HG02588 (cell line): ENCODE measurements around the gene ATXN2L.
"Not testable (repeated sequence)": the region's sequence is repeated elsewhere in the genome, so short reads cannot be mapped to it uniquely, and the experiment has no call there.

Experiments
- ATAC-seq: cut with Tn5 transposase; IDR thresholded peaks from one replicate; pipeline ENCODE4 v1.9.1; 2021; ENCODE audit warnings: mild to moderate bottlenecking, moderate library complexity; ENCODE audit not compliant: unreplicated experiment

ATXN2L gene

DNA sequence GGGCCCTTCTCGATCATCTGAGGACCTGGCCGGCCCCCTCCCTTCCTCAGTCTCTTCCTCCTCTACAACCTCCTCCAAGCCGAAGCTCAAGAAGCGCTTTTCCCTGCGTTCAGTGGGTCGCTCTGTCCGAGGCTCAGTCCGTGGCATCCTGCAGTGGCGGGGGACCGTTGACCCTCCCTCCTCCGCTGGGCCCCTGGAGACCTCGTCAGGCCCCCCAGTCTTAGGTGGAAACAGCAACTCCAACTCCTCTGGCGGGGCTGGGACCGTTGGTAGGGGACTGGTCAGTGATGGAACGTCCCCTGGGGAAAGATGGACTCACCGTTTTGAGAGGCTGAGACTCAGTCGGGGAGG, 43.6 kb downstream of the ATXN2L start:
- no peak for ATAC-seq

DNA sequence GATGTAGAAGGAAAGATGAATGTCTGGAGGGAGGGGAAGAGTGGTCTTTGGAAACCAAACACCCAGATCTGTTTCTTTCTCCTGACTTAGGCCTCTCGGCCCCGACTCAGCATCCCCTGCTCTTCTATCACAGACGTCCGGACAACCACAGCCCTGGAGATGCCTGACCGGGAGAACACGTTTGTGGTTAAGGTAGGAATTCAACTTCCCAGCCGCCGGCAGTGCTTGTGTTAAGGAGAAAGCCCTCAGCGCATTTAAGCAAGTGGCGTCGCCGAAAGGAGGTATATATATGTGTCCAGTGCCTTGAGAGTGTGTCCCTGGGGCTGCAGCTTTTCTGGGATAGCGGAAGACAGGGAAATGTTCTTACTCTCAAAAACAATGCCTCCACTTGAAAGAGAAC, 44.4 kb downstream of the ATXN2L start:
- ATAC-seq: no peak

DNA sequence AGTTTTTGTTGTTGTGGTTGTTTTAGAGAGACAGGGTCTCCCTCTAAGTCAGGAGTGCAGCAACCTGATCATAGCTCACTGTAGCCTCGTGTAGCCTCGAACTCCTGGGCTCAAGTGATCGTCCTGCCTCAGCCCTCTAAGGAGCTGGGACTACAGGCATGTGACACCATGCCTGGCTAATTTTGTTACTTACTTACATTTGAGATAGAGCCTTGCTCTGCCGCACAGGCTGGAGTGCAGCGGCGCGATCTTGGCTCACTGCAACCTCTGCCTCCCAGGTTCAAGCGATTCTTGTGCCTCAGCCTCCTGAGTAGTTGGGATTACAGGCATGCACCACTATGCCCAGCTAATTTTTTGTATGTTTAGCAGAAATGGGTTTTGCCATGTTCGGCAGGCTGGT, 44.8 kb downstream of the ATXN2L start:
- not testable (repeated sequence) for ATAC-seq

DNA sequence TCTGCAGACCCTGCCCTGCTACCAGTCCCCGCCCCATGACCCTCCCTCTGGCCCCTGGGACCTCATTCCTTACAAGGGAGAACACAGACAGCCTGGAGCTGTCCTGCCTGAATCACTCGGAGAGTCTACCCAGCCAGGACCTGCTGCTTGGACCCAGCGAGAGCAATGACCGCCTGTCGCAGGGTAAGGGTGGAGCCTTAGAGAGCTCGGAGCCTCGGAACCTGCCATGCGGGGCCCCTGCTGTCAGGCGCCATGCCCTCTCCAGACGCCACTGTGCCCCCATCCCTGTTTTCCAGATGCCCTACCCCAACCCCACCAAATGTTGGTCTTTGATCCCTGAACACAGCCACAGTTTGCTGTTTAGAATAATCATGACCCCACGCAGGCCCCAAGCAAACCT, 46.4 kb downstream of the ATXN2L start:
- no peak for ATAC-seq

DNA sequence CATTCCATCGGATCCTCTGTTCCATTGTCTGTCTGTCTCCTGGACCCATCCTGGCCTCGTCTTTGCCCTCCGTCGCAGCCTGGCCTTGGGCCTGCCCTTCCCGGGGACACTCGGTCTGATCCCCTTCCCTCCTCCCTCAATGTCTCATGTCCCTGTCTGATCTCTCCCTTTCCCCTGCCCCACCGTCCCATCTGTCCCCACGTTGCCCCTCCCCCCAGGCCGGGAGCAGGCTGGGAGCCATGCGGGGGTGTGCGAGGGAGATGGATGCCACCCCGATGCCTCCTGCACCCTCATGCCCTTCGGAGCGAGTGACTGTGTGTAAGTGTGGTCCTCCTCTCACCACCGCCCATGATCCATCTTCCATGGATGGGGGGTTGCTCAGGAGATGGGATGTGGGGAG, 50.2 kb downstream of the ATXN2L start:
- no peak for ATAC-seq

DNA sequence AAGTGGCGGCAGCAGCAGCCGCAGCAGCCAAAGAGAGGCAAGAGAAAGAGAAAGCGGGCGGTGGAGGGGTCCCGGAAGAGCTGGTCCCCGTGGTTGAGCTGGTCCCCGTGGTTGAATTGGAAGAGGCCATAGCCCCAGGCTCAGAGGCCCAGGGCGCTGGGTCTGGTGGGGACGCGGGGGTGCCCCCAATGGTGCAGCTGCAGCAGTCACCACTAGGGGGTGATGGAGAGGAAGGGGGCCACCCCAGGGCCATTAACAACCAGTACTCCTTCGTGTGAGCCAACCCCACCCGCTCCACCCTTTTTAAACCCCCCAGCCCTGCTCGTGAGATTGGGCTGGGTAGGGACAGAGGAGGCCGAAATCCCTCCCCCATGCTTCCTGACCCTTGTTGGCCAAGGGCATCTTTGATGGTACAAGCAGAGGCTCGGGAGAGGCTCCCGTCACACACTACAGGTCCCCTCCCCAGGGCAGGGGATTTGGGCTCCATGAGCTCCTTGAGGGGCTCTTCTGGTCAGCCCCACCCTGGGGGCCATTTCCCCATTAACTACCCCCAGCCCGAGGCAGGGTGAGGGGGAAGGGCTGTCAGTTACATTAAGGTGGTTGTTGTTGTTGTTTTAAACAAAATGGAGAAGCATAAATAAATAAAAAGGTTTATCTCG, 50.9 kb downstream of the ATXN2L start:
- no peak for ATAC-seq

DNA sequence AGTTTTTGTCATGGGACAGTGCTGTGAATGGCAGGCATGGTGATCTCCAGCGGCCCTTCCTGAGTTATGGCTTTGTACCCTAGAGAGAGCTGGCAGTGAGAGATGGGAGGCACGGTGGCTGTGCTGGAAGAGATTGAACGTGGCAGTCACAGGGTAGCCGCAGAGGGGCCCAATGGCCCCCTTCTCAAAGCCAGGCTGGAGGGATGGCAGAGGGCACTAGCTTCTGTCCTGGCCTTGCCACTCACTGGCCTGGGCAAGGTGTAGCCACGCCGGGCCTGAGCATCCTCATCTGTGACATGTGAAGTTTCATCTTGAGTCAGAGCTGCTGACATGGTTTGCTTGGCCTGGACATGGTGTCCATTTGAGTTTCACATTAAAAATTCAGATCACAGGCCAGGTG, 51.6 kb downstream of the ATXN2L start:
- ATAC-seq: no peak

DNA sequence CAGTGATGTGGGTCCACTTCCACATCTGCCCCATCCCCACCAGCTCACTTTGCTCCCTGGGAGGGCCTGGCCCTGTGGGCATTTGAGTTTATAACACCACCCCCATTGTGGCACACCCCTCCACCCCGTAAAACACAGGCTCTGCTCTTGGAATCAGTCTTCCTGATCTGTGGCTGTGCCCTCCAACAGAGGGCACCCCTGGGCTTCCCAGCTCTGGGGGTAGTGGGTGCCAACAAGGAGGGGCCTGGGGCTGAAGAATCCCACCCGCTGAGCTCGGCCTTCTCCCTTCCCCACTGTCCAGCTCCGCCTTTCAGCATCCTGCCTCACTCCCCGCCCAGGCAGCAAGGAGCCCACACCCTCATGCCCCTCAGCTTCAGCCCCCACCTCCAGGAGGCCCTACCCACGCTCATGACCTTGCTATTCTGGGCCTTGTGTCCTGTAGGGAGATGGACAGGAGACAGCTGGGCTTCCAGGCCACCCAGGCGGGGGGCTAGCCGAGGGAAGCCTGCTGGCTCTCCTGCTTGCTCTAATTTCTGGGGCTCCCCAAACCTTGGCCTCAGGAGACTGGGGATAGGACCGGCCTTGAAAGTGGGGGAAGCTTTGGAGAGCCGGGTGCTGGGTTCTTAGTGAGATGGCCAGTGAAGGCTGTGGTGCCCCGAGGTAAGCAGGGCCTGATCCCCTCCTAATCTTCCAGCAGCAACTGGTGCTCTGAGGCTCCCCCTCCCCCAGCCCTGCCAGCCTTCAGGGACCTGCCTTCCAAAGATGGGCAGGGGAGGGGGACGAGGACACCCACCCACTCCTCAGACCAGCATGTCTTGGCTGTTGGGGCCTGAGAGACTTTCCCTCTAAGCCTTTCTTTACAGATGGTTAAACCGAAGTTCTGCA, 52.6 kb downstream of the ATXN2L start:
- no peak for ATAC-seq

DNA sequence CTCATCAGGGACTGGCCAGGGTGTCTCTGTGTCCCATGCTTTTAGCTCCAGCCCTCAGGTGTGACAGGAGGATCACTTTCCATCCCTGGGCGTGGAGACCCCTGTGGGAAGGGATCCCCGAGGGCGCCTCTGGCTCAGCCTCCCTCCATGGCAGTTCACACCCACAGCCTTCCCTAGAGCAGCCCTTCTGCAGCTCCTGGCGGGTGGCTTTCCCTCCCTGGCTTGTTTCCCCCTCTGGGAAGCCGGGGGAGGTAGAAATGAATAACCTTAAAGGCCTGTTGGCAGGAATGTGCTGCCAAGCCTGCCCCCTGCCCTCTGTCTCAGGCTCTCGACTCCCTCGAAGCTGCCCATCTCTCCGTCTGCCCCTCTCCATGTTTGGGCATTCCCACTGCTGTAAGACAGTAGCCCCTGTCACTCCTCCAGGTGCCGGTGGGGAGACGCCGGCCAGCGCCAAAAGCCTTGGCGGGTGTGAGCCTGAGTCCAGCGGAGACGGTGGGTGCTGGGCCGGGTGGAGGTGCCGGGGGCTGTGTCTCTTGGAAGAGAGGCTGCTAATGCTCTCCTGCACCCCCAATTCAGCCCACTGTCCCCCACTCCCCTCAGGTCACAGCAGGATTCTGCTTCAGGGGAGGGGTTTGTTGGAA, 53.3 kb downstream of the ATXN2L start:
- no peak for ATAC-seq

DNA sequence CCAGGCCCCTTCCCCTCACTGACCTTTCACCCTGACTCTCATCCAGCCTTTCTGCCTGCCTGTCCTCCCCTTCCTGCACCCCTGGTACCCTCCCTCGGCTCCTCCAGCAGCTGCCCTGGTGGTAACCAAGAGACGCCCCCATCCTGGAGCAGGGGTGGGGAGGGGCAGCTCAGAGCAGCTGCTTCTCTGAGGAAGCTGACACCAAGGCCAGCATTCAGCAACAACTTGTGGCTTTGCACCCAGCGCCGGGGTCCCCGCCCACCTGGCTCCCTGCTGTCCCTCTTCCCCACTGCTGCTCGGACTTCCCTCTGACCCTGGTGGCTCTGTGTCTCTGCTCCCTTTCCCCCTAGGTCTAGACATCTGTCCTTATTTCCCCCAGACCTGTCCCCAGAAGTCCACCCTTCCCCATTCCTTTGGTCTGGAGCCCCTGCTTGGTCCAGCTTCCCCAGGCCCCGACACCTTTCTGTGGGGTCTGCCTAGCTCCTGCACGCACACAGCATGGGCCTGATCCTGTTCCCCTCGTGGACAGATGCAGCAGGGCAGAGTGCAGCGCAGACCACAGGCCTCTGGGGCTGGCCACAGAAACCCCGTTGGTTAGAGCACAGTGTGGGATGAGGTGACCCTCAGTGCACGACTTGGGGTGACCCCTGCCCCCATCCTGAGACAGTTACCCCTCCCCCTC, 54.3 kb downstream of the ATXN2L start:
- ATAC-seq: no peak

DNA sequence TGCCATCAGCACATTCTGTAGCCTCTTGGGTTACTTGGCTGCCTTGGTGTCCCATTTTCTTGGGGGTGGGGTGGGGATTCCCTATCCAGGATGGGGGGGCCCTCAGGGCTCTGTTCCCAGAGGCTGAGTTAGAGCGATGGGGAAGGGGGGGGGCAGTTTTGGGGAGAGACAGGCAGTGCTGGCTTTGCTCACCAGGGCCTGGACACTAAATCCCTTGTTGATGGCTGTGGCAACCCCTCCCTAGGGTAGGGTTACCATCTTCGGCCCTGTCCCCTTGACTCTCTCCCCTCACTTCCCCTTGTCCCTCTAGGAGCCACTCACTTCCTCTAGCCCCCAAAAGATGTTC, 54.8 kb downstream of the ATXN2L start:
- no peak for ATAC-seq

DNA sequence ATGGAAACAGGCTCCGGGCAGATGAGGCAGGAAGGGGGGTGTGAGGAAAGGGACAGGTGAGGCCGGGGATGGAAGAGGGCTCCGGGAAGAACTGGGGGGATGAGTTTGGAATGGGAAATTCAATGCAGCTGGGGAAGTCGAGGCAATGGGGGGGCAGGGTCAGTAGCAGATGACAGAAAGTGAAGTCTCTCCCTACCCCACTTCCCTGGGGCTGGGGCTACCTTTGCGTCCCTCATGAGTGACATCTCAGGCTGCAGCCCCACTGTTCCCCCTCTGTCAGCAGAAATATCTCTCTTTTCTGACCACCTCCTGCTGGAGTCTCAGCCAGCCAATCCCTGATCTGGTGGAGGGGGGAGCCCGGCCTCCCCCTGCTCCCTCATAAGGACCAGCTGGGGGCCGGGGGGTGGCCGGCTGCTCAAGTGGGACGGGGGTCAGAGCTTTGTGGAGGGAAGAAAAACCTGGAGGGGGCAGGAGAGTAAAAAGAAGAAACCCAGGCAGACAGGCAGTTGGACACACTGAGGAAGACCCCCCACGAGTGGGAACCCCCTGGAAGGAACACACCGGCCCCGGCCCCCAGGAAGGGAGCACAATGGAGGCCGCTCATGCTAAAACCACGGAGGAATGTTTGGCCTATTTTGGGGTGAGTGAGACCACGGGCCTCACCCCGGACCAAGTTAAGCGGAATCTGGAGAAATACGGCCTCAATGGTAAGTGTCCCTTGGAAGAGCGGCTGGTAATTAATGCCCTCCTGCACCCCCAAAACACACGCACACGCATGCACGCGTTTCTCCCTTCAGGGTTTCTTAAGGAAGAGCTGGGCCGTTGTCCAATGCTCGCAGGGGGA, 55.5 kb downstream of the ATXN2L start, which contains the start of gene ATP2A1:
ATP2A1 (plus strand) TSS at position 406 of the 844 bp plus-strand sequence; CDS start at position 590, 184 bp downstream.
- ATAC-seq: no peak

DNA sequence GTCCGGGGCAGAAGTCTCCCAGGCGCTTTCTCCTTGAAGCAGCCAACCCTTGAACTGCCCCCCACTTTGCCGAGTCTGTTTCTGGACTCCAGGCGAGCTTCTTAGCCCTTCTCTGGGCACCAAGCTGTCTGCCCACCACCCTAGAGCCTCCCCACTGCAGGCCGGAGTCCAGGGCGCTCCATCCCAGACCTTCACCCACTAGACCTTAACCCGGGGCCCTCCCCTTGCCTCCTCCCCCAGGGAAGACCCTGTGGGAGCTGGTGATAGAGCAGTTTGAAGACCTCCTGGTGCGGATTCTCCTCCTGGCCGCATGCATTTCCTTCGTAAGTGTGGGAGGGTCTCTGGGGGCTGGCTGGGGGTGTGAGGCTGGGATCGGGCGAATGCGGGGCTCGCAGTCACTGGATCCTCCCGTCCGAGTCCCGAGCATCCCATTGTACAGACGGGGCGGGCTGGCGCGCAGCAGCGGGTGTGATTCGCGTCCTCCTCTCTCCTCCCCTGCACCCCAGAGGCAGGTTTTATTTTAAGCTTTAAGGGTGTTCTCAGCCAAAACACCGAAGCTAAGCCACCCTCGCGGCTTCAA, 56.6 kb downstream of the ATXN2L start:
- ATAC-seq: peak; percentile 41

DNA sequence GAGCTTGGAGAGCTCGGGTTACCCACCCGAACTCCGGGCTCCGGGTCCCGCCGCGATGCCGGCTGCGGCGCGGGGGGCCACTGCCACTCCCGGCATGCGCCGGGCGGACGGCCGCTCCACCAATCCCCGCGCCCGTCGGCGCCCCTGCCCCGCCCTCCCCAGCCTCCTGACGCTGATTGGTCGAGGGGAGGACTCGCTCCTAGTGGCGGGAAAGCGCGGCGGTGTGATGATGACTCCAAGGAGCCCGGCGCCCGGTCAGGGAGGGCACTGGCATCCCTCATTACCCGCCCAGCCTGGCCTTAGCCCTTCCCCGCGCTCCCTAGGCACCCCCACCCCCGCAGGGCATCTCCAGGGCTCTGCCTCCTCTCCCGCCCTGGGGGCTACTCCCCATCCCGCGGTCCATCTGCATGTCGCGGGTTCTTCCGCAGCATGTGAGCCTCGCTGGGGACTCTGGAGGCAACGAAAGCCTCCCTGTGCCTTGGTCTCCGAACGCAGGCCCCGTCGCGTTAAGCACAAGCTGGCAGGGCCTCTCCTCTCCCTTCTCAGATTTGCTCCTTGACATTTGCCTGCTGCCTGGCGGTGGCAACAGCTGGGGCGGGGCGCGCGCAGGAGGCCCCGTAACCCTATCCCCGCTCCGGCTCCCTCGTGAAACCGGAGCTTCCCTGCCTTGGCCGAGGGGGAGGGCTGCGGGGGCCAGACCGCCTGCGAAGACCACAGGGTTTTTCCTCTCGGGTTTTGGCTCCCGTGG, 57.2 kb downstream of the ATXN2L start:
- peak; percentile 87 for ATAC-seq

DNA sequence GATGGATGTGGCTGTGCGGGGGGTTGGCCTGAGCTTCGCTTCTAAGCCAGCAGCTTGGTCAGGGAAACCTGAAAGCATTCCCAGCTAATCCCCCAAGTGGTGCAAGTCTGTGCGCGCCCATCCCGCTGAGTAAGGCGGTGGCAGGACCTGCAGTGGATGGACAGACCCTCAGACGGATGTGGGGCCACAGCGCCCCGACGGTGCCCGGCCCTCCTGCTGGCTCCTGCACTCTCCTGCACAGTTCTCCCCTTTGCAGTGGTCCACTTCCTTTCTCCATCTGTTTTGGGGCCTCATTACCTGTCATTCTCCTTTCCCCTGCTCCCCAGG, 57.8 kb downstream of the ATXN2L start:
- no peak for ATAC-seq

DNA sequence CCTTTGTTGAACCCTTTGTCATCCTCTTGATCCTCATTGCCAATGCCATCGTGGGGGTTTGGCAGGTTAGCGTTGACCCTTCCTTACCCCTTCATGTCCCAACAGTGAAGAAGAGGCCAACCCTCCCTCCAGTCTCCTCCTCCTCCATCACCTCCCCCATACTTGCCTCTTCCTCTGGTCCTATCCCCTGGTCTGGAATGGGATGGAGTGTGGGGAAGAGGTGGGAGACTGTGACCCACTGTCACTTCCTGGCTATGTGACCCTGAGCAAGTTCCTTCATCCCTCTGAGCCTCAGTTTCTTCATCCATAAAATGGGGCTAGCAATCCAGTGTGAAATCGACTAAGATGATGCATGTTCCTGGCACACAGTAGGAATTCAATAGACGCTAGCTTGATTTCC, 58.2 kb downstream of the ATXN2L start:
- no peak for ATAC-seq

DNA sequence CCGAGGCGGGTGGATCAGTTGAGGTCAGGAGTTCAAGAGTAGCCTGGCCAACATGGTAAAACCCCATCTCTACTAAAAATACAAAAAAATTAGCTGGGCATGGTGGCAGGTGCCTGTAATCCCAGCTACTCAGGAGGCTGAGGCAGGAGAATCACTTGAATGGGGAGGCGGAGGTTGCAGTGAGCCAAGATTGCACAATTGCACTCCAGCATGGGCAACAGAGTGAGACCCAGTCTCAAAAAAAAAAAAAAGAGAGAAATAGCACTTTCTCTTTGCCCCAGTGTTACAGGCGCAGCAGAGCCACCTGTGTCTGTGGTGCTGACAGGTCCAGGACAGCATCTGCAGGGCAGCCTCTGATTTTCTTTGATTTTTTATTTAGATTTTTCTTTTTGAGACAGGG, 58.8 kb downstream of the ATXN2L start:
- not testable (repeated sequence) for ATAC-seq

DNA sequence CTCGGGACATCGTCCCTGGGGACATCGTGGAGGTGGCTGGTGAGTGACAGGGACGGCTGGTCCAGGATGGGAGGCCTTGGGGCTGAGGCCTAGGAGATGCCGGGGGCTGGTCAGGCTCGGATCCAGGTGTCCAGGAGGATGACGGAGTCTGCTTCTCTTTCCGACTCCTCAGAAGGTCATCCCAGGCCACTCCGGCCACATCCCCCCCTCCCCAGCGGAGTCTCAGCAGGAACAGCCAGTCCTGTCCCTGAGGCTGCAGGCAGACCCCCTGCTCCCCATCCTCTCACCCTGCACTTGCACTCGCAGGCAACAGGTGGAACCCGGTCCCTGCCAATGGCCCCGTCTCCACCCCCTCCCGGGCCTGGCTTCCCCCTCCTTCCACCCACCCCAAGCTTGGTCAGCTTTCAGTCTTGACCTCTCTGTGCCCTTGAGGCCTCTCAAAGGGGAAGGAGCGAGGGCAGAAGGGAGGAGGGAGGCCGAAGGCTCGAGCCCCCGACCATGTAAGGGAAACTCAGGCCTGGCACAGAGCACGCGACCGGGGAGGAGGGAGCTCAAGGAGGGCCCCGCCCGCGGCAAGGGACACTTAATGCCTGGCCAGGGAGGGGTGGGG, 59.9 kb downstream of the ATXN2L start:
- ATAC-seq: no peak
